ENCODE data around the gene MORN4.
"Not testable (repeated sequence)": the region's sequence is repeated elsewhere in the genome, so short reads cannot be mapped to it uniquely, and the experiment has no call there.

The MORN4 gene

DNA sequence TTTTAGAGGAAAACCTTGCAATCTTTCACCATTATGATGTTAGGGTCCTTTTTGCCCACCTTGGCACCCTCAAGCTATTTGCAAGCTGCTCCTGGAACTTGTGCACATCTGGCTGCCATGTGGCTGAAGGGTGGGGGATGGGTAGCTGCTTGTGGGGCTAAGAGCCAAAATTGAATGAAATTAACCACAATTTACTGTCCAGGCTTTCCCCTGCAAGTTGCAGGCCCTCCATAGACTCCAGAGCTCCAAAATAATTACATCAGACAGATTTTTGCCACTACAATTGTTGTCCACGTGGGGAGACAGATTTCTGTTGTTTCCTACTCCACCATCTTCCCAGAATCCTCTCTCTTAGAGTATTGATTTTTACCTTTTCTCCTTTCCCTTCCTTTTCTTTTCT, 26.3 kb upstream of the MORN4 start:
- no peak for DNase-seq (ENCODE audit: extremely low spot score)
- TF ChIP-seq, protein P1, sequence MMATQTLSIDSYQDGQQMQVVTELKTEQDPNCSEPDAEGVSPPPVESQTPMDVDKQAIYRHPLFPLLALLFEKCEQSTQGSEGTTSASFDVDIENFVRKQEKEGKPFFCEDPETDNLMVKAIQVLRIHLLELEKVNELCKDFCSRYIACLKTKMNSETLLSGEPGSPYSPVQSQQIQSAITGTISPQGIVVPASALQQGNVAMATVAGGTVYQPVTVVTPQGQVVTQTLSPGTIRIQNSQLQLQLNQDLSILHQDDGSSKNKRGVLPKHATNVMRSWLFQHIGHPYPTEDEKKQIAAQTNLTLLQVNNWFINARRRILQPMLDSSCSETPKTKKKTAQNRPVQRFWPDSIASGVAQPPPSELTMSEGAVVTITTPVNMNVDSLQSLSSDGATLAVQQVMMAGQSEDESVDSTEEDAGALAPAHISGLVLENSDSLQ (IDR thresholded peaks at IDR 0.05), result no peak
- TF ChIP-seq NFRKB (IDR thresholded peaks at IDR 0.05) (no peak), SP1 (IDR thresholded peaks at IDR 0.05) (no peak), HDGF (IDR thresholded peaks at IDR 0.05; ENCODE audit: borderline replicate concordance) (no peak), L3MBTL2 (conservative IDR thresholded peaks at IDR 0.05) (no peak), LEF1 (IDR thresholded peaks at IDR 0.05; ENCODE audit: borderline replicate concordance) (no peak)
- CTCF ChIA-PET, result no interaction called here
- POLR2A ChIA-PET, result no interaction called here

DNA sequence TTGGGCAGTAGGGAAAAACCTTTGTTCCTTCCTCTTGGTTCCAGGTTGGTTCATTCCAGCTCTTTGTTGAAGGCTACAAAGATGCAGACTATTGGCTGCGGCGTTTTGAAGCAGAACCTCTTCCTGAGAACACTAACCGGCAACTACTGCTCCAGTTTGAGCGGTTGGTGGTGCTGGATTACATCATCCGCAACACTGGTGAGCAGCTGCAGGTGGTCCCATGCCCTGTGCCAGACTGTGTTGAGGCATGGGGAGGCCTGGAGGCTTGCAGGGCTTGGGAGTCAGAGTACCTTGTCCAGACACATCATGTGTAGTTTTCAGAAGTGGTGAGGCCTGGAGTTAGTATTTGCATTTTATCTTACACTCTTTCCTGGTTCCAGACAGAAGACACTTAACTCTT, 23.5 kb upstream of the MORN4 start:
- ChIA-PET CTCF (no interaction called here), POLR2A (no interaction called here)
- DNase-seq (ENCODE audit: extremely low spot score), result no peak
- TF ChIP-seq TARDBP (IDR thresholded peaks at IDR 0.05) (no peak), BHLHE40 (IDR thresholded peaks at IDR 0.05; ENCODE audit: borderline replicate concordance) (no peak), ZNF384 (IDR thresholded peaks at IDR 0.05) (no peak), FOXA1 (IDR thresholded peaks at IDR 0.05) (no peak), SP1 (IDR thresholded peaks at IDR 0.05) (no peak), LEF1 (IDR thresholded peaks at IDR 0.05; ENCODE audit: borderline replicate concordance) (no peak), SUZ12 (IDR thresholded peaks at IDR 0.05) (no peak), HDGF (IDR thresholded peaks at IDR 0.05; ENCODE audit: borderline replicate concordance) (no peak), CTBP1 (IDR thresholded peaks at IDR 0.05; ENCODE audit: borderline replicate concordance) (no peak), ARNT (IDR thresholded peaks at IDR 0.05) (no peak), L3MBTL2 (conservative IDR thresholded peaks at IDR 0.05) (no peak), ELF4 (IDR thresholded peaks at IDR 0.05) (no peak), NFRKB (IDR thresholded peaks at IDR 0.05) (no peak), FOXK2 (IDR thresholded peaks at IDR 0.05) (no peak), FOXM1 (IDR thresholded peaks at IDR 0.05; ENCODE audit: borderline replicate concordance) (no peak)
- TF ChIP-seq, protein P1 (IDR thresholded peaks at IDR 0.05), result no peak

DNA sequence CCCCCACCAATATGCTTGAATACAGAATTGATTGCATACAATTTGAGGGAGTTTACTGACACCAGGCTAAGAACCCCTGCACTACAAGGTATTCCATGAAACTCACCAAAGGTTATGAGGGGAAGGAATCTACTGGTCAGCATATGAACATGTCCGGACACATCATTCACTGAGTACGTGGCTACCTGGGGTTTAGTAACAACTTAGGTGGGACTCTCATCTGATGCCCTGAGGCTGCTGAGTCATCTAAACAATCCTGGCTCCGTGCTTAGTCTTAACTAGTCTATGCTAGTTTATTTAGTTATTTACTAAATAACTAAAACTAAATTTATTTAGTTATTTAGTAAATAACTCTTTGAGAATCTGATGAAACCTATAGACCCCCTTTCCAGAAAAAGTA, 18.5 kb upstream of the MORN4 start:
- no peak for DNase-seq (ENCODE audit: extremely low spot score)
- POLR2A ChIA-PET, result no interaction called here
- TF ChIP-seq, protein P1 (IDR thresholded peaks at IDR 0.05), result no peak
- CTCF ChIA-PET, result no interaction called here

DNA sequence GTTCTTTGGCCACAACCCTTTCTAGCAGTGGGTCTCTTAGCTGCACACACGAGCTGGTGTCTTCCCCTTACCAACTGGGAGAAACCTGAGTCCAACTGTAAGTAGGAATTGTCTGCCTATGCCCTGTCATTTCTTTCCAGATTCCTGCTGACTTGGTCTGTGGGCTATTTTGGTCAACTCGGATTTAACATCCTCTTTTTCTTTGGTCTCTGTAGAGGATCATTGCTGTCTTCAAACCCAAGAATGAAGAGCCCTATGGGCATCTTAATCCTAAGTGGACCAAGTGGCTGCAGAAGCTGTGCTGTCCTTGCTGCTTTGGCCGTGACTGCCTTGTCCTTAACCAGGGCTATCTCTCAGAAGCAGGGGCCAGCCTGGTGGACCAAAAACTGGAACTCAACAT, 17.4 kb upstream of the MORN4 start:
- ChIA-PET CTCF (no interaction called here), POLR2A (no interaction called here)
- TF ChIP-seq ZNF384 (IDR thresholded peaks at IDR 0.05) (no peak), L3MBTL2 (conservative IDR thresholded peaks at IDR 0.05) (no peak)
- no peak for DNase-seq (ENCODE audit: extremely low spot score)

DNA sequence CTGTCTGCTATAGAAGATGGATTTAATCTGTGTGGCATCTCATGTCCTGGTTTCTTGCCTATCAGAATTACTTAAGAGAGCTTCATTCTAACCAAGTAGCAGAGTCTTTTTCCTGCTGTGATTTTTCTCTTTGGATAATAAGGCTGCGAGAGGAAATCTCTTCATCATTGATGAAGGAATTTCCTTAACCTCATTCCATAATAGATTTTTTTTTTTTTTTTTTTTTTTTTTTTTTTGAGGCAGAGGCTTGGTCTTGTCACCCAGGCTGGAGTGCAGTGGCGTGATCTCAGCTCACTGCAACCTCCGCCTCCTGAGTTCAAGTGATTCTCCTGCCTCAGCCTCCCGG, 16.1 kb upstream of the MORN4 start:
- CTCF ChIA-PET, result interaction anchor here (0.6 kb wide), 1 partner anchor 39 kb away, joined by 3 read pairs; no protein-coding TSS in a partner anchor
- POLR2A ChIA-PET, result interaction anchor here (1.4 kb wide), 1 partner anchor 9 kb away, joined by 7 read pairs; the partner anchor contains the start of gene PI4K2A
- DNase-seq (ENCODE audit: extremely low spot score), result not testable (repeated sequence)

DNA sequence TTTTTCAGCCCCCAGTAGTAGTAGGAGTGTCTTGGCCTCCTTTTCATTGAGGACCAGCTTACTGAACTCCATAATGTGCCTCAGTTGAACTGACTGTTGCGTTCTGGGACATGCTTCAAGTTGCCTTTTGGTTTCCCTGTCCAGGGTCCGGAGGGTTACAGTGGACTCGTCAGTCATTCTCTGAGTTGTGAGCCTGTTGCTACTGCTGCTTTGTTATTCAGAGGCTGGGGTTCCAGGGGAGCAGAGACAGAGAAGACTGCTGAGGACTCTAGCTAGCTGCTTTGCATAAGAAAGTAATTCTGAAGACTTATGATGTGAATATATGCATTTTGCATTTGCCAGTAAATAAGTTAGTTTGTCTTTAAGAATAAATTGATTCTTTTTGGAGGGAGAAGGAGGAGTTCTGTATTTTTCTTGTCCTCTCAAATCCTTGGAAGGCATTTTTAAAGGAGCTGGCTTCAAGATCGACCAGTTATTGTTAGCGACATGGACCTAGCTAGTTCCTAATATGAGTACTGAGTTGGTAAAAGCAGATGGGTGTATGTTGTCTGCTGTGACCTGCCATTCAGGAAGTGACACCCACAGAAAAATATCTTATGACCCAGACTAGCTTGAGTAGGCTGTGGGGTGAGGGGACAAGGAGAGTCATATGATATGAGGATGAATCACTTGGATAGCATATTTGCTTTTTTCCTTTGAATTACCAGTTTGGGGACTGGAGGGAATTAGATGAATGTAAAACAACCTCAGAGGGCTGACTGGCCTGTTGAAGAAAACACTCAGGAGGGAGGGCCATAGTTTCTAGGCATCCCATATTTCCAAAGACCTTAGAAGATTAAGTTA, 15.5 kb upstream of the MORN4 start:
- CTCF ChIA-PET, result interaction anchor here (0.6 to 0.7 kb wide), 2 partner anchors 39 to 114 kb away, joined by 3 read pairs; no protein-coding TSS in a partner anchor
- no peak for TF ChIP-seq L3MBTL2 (conservative IDR thresholded peaks at IDR 0.05)
- TF ChIP-seq, protein P1 (IDR thresholded peaks at IDR 0.05), result no peak
- TF ChIP-seq HDGF (IDR thresholded peaks at IDR 0.05; ENCODE audit: borderline replicate concordance), result no peak
- no peak for TF ChIP-seq ELF4 (IDR thresholded peaks at IDR 0.05)
- no peak for DNase-seq (ENCODE audit: extremely low spot score)
- POLR2A ChIA-PET, result interaction anchor here (1.4 kb wide), 1 partner anchor 8 kb away, joined by 7 read pairs; the partner anchor contains the start of gene PI4K2A

DNA sequence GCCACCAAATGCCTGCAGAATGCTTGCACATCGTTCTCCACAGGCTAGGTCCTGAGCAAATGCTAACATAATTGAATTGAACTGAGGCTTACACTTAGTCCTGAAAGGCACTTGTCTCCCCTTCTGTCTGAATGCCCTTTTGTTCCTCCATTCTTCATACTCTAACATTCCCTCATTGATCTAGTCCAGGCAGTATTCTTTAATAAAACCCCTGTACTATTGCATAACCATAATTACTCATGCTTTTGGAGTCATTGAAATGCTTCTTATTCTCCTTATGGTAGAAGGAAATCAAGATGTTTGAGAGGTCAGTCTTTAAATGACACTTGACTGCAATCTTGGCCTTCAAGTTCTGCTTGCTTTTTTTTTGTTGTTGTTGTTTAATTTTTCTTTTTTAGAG, 14.3 kb upstream of the MORN4 start:
- TF ChIP-seq TARDBP (IDR thresholded peaks at IDR 0.05) (no peak), LEF1 (IDR thresholded peaks at IDR 0.05; ENCODE audit: borderline replicate concordance) (no peak), L3MBTL2 (conservative IDR thresholded peaks at IDR 0.05) (no peak), FOXM1 (IDR thresholded peaks at IDR 0.05; ENCODE audit: borderline replicate concordance) (no peak), ZNF384 (IDR thresholded peaks at IDR 0.05) (no peak), BHLHE40 (IDR thresholded peaks at IDR 0.05; ENCODE audit: borderline replicate concordance) (no peak), SP1 (IDR thresholded peaks at IDR 0.05) (no peak), NFRKB (IDR thresholded peaks at IDR 0.05) (no peak), HDGF (IDR thresholded peaks at IDR 0.05; ENCODE audit: borderline replicate concordance) (no peak), ARNT (IDR thresholded peaks at IDR 0.05) (no peak), FOXK2 (IDR thresholded peaks at IDR 0.05) (no peak)
- TF ChIP-seq, protein P1 (IDR thresholded peaks at IDR 0.05), result no peak
- ChIA-PET CTCF (no interaction called here), POLR2A (no interaction called here)
- DNase-seq (ENCODE audit: extremely low spot score), result no peak
